Omental fat pad (tissue), 4 donors: ENCODE results near the gene KPNA5. TPM values are rescaled to one million over a fixed set of nuclear protein-coding genes. Genes with fewer than 3 reads are reported as not detected.

Source experiments
- ATAC-seq: fragments of 150-250 bp; one replicate; pipeline ENCODE4 v1.9.1; 2016; ENCODE audit warnings: mild to moderate bottlenecking, moderate library complexity; ENCODE audit not compliant: low FRiP score
- DNase-seq: peaks from one replicate; pipeline ENCODE4 v3.0.0-alpha.2; 2019; ENCODE audit warnings: low spot score
- CTCF ChIP-seq, 3 donors: fragments of 450-650 bp; IDR thresholded peaks; one replicate each; pipeline ENCODE4 v1.5.1; 2016 to 2017; ENCODE audit warnings: antibody characterized with exemption in 3 of 3, mild to moderate bottlenecking in 3 of 3, moderate library complexity in 2 of 3
- total RNA-seq, 4 donors: library from RNA; depleted of rRNA; stranded (reverse); fragments of >200 nt; gene quantifications; one replicate each; pipeline ENCODE4 v1.1.0, GENCODE V29; 2016

KPNA5 gene
- total RNA-seq, 4 donors from 2014 or later, result 5.8 to 9.8 (median 8.5) TPM

- ATAC-seq (peak; percentile 44), DNase-seq (no peak)
- TF ChIP-seq CTCF (IDR thresholded peaks at IDR 0.05), result no peak
Observed at GRCh38 chr6:116764961-116765841, 84.2 kb downstream of the KPNA5 start, which contains the start of gene FAM162B. TSS of gene FAM162B (minus strand) at chr6:116765719. CDS start at chr6:116765576, 143 bp downstream.

- DNase-seq (no peak), ATAC-seq (no peak)
- TF ChIP-seq CTCF (IDR thresholded peaks at IDR 0.05), result no peak
Observed at GRCh38 chr6:116766506-116767176, 85.6 kb downstream of the KPNA5 start.

- DNase-seq, result no peak
- no peak for ATAC-seq
- no peak for TF ChIP-seq CTCF (IDR thresholded peaks at IDR 0.05)
Observed at GRCh38 chr6:116767715-116768114, 86.7 kb downstream of the KPNA5 start.

GRCh38 chr6:116772450-116772849 lies 91.4 kb downstream of the KPNA5 start:
- DNase-seq (no peak), ATAC-seq (no peak)
- no peak for TF ChIP-seq CTCF (IDR thresholded peaks at IDR 0.05)

DNA sequence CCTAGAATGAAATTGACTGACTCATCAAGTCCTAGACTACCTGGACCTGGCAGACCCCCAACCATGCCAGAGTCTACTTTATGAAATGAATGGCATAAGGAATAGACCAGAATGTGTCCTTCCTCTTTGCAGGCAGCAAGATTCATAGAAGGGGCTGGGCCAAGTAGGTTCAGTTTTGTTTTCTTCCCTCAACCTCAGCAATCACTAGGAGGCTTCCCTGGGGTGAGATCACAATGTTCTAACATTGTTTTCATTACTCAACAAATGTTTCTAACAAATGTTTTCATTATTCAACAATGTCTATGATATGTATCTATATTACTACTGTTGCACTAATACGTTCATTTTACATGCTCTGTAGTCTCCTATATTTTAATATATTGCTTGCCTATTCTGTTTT lies 92.9 kb downstream of the KPNA5 start:
- TF ChIP-seq CTCF (IDR thresholded peaks at IDR 0.05), result no peak
- ATAC-seq (no peak), DNase-seq (no peak)

DNA sequence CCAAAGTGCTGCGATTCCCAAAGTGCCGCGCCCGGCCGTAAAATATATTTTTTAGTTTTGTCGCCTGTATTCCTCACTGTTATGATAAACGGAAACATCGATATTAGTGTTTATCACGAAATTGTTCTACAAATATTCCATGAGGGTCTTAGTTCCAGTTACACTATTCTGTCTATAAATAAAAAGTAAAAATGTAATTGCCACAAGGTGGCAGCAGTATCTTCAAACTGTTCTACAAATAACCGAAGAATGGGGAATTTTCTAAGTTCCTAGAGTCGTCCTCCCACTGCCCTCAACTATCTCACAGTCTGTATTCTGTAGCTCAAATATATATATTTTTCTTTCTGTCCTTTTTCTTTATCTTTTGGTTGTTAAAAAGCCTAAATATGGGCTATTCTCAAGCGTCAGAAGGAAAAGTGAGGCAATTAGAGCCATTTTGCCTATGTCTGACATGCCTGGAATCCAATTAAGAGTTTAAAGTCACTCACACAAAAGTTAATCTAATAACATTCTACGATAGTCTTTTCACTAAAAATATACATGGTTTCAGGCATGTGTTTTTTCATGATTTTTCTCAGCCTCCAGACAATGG lies 98.7 kb downstream of the KPNA5 start:
- ATAC-seq (no peak), DNase-seq (no peak)
- no peak for TF ChIP-seq CTCF (IDR thresholded peaks at IDR 0.05)
